ENCODE data around the gene BST2. TPM values are rescaled to one million over a fixed set of nuclear protein-coding genes. Genes with fewer than 3 reads are reported as not detected.

BST2 gene
- total RNA-seq, 1 experiment from 2014 or later = 22.8 TPM

DNA sequence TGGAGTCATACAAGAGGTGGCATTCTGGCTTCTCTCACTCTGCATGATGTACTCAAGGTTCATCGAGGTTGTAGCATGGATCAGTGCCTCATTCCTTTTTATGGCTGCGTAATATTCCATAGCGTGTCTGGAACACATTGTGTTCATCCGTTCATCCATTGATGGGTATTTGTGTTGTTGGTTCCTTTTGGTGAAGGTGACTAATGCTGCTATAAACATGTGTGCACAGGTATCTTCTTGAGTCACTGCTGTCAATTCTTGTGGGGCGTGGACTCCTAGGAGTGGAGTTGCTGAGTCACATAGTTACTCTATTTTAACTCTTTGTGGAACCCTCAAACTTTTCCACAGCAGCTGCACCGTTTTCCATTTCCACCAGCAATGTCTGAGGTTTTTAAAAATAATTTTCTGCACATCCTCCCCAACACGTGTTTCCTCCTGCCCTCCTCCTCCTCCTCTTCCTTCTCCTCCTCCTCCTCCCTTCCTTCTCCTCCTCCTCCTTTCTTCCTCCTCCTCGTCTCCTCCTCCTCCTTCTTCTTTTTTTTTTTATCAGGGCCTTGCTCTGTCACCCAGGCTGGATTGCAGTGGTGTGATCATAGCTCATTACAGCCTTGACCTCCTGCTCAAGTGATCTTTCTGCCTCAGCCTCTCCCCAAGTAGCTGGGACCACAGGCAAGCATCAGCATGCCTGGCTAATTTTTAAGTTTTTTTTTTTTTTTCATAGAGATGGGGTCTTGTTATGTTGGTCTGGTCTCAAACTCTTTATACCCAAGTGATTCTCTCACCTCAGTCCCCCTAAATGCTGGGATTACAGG lies 45.0 kb upstream of the BST2 start:
- ATAC-seq (no peak), DNase-seq (ENCODE audit: low spot score) (no peak)
- ChIA-PET POLR2A (no interaction called here), CTCF (interaction anchor here (0.6 to 1.3 kb wide), 4 partner anchors 9 to 156 kb away, joined by 3 to 5 read pairs (median 4); no protein-coding TSS in a partner anchor)
- Mint-ChIP-seq H3K36me3 (no peaks in the 10 kb centered on the region), H3K9me3 (peaks cover 7% of the 10 kb centered on the region), H3K27ac (no peak overlapping the region), H3K4me1 (peaks cover 17% of the 10 kb centered on the region), H3K27me3 (ENCODE audit: low read depth) (peaks cover 41% of the 10 kb centered on the region), H3K4me3 (no peak overlapping the region)
- TF ChIP-seq, protein P1, sequence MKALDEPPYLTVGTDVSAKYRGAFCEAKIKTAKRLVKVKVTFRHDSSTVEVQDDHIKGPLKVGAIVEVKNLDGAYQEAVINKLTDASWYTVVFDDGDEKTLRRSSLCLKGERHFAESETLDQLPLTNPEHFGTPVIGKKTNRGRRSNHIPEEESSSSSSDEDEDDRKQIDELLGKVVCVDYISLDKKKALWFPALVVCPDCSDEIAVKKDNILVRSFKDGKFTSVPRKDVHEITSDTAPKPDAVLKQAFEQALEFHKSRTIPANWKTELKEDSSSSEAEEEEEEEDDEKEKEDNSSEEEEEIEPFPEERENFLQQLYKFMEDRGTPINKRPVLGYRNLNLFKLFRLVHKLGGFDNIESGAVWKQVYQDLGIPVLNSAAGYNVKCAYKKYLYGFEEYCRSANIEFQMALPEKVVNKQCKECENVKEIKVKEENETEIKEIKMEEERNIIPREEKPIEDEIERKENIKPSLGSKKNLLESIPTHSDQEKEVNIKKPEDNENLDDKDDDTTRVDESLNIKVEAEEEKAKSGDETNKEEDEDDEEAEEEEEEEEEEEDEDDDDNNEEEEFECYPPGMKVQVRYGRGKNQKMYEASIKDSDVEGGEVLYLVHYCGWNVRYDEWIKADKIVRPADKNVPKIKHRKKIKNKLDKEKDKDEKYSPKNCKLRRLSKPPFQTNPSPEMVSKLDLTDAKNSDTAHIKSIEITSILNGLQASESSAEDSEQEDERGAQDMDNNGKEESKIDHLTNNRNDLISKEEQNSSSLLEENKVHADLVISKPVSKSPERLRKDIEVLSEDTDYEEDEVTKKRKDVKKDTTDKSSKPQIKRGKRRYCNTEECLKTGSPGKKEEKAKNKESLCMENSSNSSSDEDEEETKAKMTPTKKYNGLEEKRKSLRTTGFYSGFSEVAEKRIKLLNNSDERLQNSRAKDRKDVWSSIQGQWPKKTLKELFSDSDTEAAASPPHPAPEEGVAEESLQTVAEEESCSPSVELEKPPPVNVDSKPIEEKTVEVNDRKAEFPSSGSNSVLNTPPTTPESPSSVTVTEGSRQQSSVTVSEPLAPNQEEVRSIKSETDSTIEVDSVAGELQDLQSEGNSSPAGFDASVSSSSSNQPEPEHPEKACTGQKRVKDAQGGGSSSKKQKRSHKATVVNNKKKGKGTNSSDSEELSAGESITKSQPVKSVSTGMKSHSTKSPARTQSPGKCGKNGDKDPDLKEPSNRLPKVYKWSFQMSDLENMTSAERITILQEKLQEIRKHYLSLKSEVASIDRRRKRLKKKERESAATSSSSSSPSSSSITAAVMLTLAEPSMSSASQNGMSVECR (CRISPR knock-in tag; IDR thresholded peaks at IDR 0.05; ENCODE audit: borderline replicate concordance) = no peak
- TF ChIP-seq GRHL2 (CRISPR knock-in tag; IDR thresholded peaks at IDR 0.05; ENCODE audit: insufficient replicate concordance, severe bottlenecking) (no peak), ZNF396 (CRISPR knock-in tag; IDR thresholded peaks at IDR 0.05; ENCODE audit: borderline replicate concordance) (no peak), NR1H2 (CRISPR knock-in tag; IDR thresholded peaks at IDR 0.05) (no peak), ZNF423 (CRISPR knock-in tag; IDR thresholded peaks at IDR 0.05) (no peak), TEAD1 (CRISPR knock-in tag; IDR thresholded peaks at IDR 0.05) (no peak), KAT7 (CRISPR knock-in tag; IDR thresholded peaks at IDR 0.05; ENCODE audit: borderline replicate concordance) (no peak), JAZF1 (CRISPR knock-in tag; IDR thresholded peaks at IDR 0.05) (no peak), FOXJ3 (CRISPR knock-in tag; IDR thresholded peaks at IDR 0.05; ENCODE audit: borderline replicate concordance) (no peak)
- TF ChIP-seq, protein P2, sequence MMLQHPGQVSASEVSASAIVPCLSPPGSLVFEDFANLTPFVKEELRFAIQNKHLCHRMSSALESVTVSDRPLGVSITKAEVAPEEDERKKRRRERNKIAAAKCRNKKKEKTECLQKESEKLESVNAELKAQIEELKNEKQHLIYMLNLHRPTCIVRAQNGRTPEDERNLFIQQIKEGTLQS (CRISPR knock-in tag; conservative IDR thresholded peaks at IDR 0.05) = no peak

DNA sequence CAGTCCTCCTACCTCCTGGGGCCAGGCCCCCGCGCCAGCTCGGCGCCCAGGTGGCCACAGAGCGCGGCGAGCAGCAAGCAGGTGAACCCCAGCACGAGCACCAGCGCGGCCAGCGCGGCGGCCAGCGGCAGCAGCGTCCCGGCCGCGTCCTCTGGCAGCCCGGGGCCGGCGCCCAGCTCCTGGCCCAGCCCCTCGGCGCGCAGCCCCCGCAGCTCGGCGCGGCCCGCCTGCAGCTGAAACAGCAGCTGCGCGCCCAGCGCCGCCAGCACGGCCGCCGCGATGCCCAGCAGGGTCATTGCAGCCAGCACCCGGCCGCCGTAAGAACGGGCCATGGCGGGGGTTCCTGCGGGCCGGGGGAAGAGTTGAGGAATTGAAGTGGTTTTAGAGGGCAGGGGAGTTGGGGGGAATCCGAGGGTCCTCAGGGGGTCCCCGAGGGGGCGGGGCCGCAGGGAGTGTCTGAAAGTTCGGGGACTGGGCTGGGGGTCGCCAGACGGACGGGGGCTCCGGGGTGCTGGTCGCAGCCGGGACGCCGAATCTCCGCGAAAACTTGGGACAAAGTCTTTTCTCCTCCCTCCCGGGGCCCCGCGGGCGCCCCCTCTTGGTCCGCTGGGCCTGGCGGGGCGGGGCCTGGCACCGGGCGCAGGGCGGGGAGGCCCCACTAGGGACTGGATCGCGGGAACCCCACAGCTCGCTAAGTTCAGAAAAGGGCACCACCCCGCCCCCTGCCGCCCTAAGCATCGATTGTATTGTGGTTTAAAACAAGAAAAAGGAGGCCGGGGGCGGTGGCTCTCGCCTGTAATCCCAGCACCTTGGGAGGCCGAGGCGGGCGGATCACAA lies 42.9 kb upstream of the BST2 start, which contains the start of gene TMEM221:
TSS of gene TMEM221 (minus strand) at position 538 of the 837 bp plus-strand sequence. CDS start at position 332, 206 bp downstream.
- ATAC-seq = peak; percentile 75
- H3K27ac Mint-ChIP-seq = no peak within 1 kb of the TSS
- CTCF ChIA-PET = interaction anchor here (0.6 to 2.2 kb wide), 19 partner anchors 10 to 543 kb away, joined by 3 to 14 read pairs (median 5); partner anchors contain the start of genes MVB12A and SLC27A1
- H3K4me1 Mint-ChIP-seq = peaks cover 3% of the 10 kb centered on the region
- peaks cover 22% of the 10 kb centered on the region for H3K27me3 Mint-ChIP-seq (ENCODE audit: low read depth)
- TF ChIP-seq, protein P3, sequence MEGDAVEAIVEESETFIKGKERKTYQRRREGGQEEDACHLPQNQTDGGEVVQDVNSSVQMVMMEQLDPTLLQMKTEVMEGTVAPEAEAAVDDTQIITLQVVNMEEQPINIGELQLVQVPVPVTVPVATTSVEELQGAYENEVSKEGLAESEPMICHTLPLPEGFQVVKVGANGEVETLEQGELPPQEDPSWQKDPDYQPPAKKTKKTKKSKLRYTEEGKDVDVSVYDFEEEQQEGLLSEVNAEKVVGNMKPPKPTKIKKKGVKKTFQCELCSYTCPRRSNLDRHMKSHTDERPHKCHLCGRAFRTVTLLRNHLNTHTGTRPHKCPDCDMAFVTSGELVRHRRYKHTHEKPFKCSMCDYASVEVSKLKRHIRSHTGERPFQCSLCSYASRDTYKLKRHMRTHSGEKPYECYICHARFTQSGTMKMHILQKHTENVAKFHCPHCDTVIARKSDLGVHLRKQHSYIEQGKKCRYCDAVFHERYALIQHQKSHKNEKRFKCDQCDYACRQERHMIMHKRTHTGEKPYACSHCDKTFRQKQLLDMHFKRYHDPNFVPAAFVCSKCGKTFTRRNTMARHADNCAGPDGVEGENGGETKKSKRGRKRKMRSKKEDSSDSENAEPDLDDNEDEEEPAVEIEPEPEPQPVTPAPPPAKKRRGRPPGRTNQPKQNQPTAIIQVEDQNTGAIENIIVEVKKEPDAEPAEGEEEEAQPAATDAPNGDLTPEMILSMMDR (IDR thresholded peaks at IDR 0.05) = peak; percentile 40; the same call in 1 of the 2 replicates
- TF ChIP-seq, protein P4, sequence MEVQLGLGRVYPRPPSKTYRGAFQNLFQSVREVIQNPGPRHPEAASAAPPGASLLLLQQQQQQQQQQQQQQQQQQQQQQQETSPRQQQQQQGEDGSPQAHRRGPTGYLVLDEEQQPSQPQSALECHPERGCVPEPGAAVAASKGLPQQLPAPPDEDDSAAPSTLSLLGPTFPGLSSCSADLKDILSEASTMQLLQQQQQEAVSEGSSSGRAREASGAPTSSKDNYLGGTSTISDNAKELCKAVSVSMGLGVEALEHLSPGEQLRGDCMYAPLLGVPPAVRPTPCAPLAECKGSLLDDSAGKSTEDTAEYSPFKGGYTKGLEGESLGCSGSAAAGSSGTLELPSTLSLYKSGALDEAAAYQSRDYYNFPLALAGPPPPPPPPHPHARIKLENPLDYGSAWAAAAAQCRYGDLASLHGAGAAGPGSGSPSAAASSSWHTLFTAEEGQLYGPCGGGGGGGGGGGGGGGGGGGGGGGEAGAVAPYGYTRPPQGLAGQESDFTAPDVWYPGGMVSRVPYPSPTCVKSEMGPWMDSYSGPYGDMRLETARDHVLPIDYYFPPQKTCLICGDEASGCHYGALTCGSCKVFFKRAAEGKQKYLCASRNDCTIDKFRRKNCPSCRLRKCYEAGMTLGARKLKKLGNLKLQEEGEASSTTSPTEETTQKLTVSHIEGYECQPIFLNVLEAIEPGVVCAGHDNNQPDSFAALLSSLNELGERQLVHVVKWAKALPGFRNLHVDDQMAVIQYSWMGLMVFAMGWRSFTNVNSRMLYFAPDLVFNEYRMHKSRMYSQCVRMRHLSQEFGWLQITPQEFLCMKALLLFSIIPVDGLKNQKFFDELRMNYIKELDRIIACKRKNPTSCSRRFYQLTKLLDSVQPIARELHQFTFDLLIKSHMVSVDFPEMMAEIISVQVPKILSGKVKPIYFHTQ (CRISPR knock-in tag; IDR thresholded peaks at IDR 0.05) = no peak
- TF ChIP-seq NR2C2 (CRISPR knock-in tag; IDR thresholded peaks at IDR 0.05) = peak; percentile 71; the same call in 1 of the 2 replicates
- TF ChIP-seq, protein P5, sequence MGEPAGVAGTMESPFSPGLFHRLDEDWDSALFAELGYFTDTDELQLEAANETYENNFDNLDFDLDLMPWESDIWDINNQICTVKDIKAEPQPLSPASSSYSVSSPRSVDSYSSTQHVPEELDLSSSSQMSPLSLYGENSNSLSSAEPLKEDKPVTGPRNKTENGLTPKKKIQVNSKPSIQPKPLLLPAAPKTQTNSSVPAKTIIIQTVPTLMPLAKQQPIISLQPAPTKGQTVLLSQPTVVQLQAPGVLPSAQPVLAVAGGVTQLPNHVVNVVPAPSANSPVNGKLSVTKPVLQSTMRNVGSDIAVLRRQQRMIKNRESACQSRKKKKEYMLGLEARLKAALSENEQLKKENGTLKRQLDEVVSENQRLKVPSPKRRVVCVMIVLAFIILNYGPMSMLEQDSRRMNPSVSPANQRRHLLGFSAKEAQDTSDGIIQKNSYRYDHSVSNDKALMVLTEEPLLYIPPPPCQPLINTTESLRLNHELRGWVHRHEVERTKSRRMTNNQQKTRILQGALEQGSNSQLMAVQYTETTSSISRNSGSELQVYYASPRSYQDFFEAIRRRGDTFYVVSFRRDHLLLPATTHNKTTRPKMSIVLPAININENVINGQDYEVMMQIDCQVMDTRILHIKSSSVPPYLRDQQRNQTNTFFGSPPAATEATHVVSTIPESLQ (CRISPR knock-in tag; IDR thresholded peaks at IDR 0.05) = no peak
- TF ChIP-seq, protein P6, sequence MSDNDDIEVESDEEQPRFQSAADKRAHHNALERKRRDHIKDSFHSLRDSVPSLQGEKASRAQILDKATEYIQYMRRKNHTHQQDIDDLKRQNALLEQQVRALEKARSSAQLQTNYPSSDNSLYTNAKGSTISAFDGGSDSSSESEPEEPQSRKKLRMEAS (CRISPR knock-in tag; IDR thresholded peaks at IDR 0.05) = 0 out of 2 replicates have a peak, but pooled peaks have one; percentile 31
- H3K9me3 Mint-ChIP-seq = peaks cover 6% of the 10 kb centered on the region
- H3K4me3 Mint-ChIP-seq = peak within 1 kb of the TSS; percentile 70
- peak; percentile 78 for DNase-seq (ENCODE audit: low spot score)
- H3K36me3 Mint-ChIP-seq = no peaks in the 10 kb centered on the region
- POLR2A ChIA-PET = no interaction called here
